Measurements from ENCODE around the gene COL17A1.

Gene COL17A1

GRCh38 chr10:104076743-104077160 lies 8.9 kb downstream of the COL17A1 start:
- peak; percentile 62 for DNase-seq (ENCODE audit: low read depth, low spot score)
- in situ Hi-C loops (cut with HindIII; ENCODE audit: low sequenced_read_pairs), result no loop called here
- TF ChIP-seq, protein P1, sequence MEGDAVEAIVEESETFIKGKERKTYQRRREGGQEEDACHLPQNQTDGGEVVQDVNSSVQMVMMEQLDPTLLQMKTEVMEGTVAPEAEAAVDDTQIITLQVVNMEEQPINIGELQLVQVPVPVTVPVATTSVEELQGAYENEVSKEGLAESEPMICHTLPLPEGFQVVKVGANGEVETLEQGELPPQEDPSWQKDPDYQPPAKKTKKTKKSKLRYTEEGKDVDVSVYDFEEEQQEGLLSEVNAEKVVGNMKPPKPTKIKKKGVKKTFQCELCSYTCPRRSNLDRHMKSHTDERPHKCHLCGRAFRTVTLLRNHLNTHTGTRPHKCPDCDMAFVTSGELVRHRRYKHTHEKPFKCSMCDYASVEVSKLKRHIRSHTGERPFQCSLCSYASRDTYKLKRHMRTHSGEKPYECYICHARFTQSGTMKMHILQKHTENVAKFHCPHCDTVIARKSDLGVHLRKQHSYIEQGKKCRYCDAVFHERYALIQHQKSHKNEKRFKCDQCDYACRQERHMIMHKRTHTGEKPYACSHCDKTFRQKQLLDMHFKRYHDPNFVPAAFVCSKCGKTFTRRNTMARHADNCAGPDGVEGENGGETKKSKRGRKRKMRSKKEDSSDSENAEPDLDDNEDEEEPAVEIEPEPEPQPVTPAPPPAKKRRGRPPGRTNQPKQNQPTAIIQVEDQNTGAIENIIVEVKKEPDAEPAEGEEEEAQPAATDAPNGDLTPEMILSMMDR (IDR thresholded peaks at IDR 0.05; ENCODE audit: low read depth, low read length), result no peak

DNA sequence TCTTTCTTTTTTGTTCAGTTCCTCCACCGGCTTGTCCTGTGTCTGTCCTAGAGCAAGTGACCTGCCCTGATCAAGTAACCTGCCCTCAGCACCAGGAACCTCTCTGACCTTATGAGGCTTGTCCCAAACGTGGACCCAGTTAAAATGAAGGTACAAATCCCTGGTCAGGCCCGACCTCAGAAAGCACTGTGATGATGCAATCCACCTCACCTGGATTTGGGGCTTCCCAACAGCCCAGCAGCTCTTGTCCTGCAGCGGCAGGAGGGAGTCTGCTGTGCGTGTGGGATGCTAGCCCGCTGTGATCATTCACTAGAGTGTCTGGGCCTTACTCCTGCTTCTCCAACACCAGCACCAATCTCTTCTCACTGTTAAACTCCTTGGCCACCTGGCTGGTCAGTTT lies 11.2 kb downstream of the COL17A1 start:
- TF ChIP-seq, protein P1 (IDR thresholded peaks at IDR 0.05; ENCODE audit: low read depth, low read length), result no peak
- no peak for DNase-seq (ENCODE audit: low read depth, low spot score)
- H3K4me3 ChIP-seq (ENCODE audit: low read depth, low read length), result no peak overlapping the region
- in situ Hi-C loops (cut with HindIII; ENCODE audit: low sequenced_read_pairs), result no loop called here

More at GRCh38 chr10:104076743-104077160, 8.9 kb downstream of the COL17A1 start:
- H3K4me3 ChIP-seq (ENCODE audit: low read depth, low read length), result no peak overlapping the region

DNA sequence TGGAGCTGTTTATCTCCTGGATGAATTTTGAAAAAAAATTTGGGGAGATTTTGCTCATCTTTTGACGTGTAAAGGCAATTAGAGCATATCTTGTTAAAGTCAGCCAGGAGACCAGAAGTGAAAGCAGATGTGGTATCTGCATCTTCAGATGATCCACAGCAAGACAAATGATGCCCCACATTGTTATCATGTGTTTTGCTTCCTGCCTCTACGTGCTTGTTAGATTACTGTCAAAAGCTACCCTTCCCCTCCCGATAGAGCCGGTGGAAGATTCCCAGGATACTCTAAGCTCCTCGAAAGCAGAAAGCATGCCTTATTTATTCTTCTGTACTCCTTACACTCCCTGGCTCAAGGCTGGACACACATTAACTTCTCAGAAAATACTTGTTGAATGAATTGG lies 12.9 kb downstream of the COL17A1 start:
- no peak for DNase-seq (ENCODE audit: low read depth, low spot score)
- in situ Hi-C loops (cut with HindIII; ENCODE audit: low sequenced_read_pairs), result no loop called here
- TF ChIP-seq, protein P1 (IDR thresholded peaks at IDR 0.05; ENCODE audit: low read depth, low read length), result no peak
- no peak overlapping the region for H3K4me3 ChIP-seq (ENCODE audit: low read depth, low read length)

GRCh38 chr10:104069613-104070012 lies 16.1 kb downstream of the COL17A1 start:
- DNase-seq (ENCODE audit: low read depth, low spot score), result no peak
- TF ChIP-seq, protein P1 (IDR thresholded peaks at IDR 0.05; ENCODE audit: low read depth, low read length), result no peak
- in situ Hi-C loops (cut with HindIII; ENCODE audit: low sequenced_read_pairs), result no loop called here

DNA sequence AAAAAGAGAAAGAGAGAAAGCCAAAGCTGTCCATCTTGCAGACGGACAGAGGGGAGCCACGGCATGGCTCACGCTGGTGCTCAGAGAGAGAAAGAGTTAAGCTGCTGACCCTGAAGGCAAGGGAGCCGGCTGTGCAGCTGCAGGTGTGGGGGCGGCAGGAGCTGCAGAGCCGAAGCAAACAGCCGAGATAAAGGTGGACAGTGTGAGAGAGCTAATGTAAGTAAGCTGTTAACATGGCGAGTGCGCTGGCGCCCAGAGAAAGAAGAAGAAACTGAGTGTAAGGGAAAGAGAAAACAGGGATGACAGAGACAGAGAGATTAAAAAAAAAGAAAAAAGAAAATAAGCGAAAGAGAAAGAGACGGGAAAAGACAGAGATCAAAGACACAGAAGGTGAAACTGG lies 18.2 kb downstream of the COL17A1 start:
- in situ Hi-C loops (cut with HindIII; ENCODE audit: low sequenced_read_pairs), result no loop called here
- H3K4me3 ChIP-seq (ENCODE audit: low read depth, low read length), result no peak overlapping the region
- DNase-seq (ENCODE audit: low read depth, low spot score), result no peak
- TF ChIP-seq, protein P1 (IDR thresholded peaks at IDR 0.05; ENCODE audit: low read depth, low read length), result no peak

More at GRCh38 chr10:104069613-104070012, 16.1 kb downstream of the COL17A1 start:
- no peak overlapping the region for H3K4me3 ChIP-seq (ENCODE audit: low read depth, low read length)

DNA sequence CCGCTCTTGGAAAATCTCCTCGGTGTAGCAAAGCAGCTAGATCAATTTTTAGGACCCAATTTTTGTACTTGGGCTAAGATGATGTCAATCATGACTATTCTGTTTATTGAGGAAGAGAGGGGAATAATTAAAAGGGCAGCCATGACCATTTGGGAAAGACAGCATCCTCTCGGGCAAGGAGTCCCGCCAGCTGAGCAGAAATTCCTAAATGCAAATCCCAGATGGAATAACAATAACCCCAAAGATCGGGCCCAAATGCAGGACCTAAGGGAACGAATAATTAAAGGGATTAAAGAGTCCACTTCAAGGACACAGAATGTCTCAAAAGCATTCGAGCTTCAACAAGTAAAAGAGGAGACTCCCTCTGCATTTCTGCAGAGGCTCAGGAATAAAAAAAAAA lies 18.7 kb downstream of the COL17A1 start:
- no peak for DNase-seq (ENCODE audit: low read depth, low spot score)

More for the DNA sequence above, 18.7 kb downstream of the COL17A1 start:
- in situ Hi-C loops (cut with HindIII; ENCODE audit: low sequenced_read_pairs), result no loop called here
- TF ChIP-seq, protein P1 (IDR thresholded peaks at IDR 0.05; ENCODE audit: low read depth, low read length), result no peak
- H3K4me3 ChIP-seq (ENCODE audit: low read depth, low read length), result no peak overlapping the region
